ENCODE measurements around the gene SORBS1.

Gene SORBS1

GRCh38 chr10:95406651-95407280, 154.4 kb downstream of the SORBS1 start:
- ATAC-seq: no peak; the same call in 2 of the 3 replicates
- TF ChIP-seq ARNTL (CRISPR knock-in tag; IDR thresholded peaks at IDR 0.05; ENCODE audit: borderline replicate concordance, low read depth) (no peak), CREB5 (CRISPR knock-in tag; IDR thresholded peaks at IDR 0.05; ENCODE audit: low read depth) (no peak), ZC3H10 (CRISPR knock-in tag; IDR thresholded peaks at IDR 0.05) (no peak), ISL1 (CRISPR knock-in tag; IDR thresholded peaks at IDR 0.05) (no peak), CSDC2 (CRISPR knock-in tag; IDR thresholded peaks at IDR 0.05) (no peak), PATZ1 (CRISPR knock-in tag; IDR thresholded peaks at IDR 0.05; ENCODE audit: borderline replicate concordance) (no peak), ZFP3 (CRISPR knock-in tag; IDR thresholded peaks at IDR 0.05) (no peak), PPARA (CRISPR knock-in tag; IDR thresholded peaks at IDR 0.05; ENCODE audit: borderline replicate concordance) (no peak), ZFP30 (CRISPR knock-in tag; IDR thresholded peaks at IDR 0.05) (no peak), GLIS3 (CRISPR knock-in tag; IDR thresholded peaks at IDR 0.05) (no peak), ZNF8 (CRISPR knock-in tag; IDR thresholded peaks at IDR 0.05) (no peak)

- ATAC-seq: no peak
- no peak for TF ChIP-seq TOX (CRISPR knock-in tag; IDR thresholded peaks at IDR 0.05; ENCODE audit: borderline replicate concordance)
- TF ChIP-seq OSR1 (CRISPR knock-in tag; IDR thresholded peaks at IDR 0.05): no peak
- TF ChIP-seq TSHZ2 (CRISPR knock-in tag; IDR thresholded peaks at IDR 0.05): no peak
- TF ChIP-seq ZFP3 (CRISPR knock-in tag; IDR thresholded peaks at IDR 0.05): no peak
- no peak for TF ChIP-seq ESRRG (CRISPR knock-in tag; IDR thresholded peaks at IDR 0.05)
- TF ChIP-seq CSRNP3 (CRISPR knock-in tag; IDR thresholded peaks at IDR 0.05): no peak
- no peak for TF ChIP-seq ZFP30 (CRISPR knock-in tag; IDR thresholded peaks at IDR 0.05)
- no peak for TF ChIP-seq ZNF8 (CRISPR knock-in tag; IDR thresholded peaks at IDR 0.05)
- TF ChIP-seq ZC3H10 (CRISPR knock-in tag; IDR thresholded peaks at IDR 0.05): no peak
- no peak for TF ChIP-seq TCF4 (CRISPR knock-in tag; IDR thresholded peaks at IDR 0.05; ENCODE audit: borderline replicate concordance)
- TF ChIP-seq CSDC2 (CRISPR knock-in tag; IDR thresholded peaks at IDR 0.05): no peak
- no peak for TF ChIP-seq ZNF565 (CRISPR knock-in tag; conservative IDR thresholded peaks at IDR 0.05; ENCODE audit: low read depth)
- TF ChIP-seq SNAI2 (CRISPR knock-in tag; IDR thresholded peaks at IDR 0.05): no peak
- TF ChIP-seq POU6F1 (CRISPR knock-in tag; IDR thresholded peaks at IDR 0.05; ENCODE audit: borderline replicate concordance, low read depth): no peak
- TF ChIP-seq RARB (CRISPR knock-in tag; IDR thresholded peaks at IDR 0.05): no peak
- no peak for TF ChIP-seq CREB5 (CRISPR knock-in tag; IDR thresholded peaks at IDR 0.05; ENCODE audit: low read depth)
- no peak for TF ChIP-seq PPARA (CRISPR knock-in tag; IDR thresholded peaks at IDR 0.05; ENCODE audit: borderline replicate concordance)
Observed at GRCh38 chr10:95405655-95406054, 155.5 kb downstream of the SORBS1 start.

Measured in SK-N-SH treated with all-trans-retinoic acid at 6 μM for 48 hours (cell line).